WTC11 (cell line): ENCODE results near the gene ZNF581. TPM values are rescaled to one million over a fixed set of nuclear protein-coding genes. Genes with fewer than 3 reads are reported as not detected.

ENCODE experiments used
- AFF4 ChIP-seq: sonication (generic); formaldehyde crosslinking; IDR thresholded peaks from 2 replicates; pipeline ENCODE4 v1.8.1; 2023; ENCODE audit warnings: mild to moderate bottlenecking, missing genetic modification reagents, borderline replicate concordance
- AR ChIP-seq: fragments of 250-450 bp; sonication (Bioruptor Pico); IDR thresholded peaks from 2 replicates; pipeline ENCODE4 v1.9.0; 2021; ENCODE audit warnings: mild to moderate bottlenecking
- ATF6 ChIP-seq: sonication (generic); formaldehyde crosslinking; IDR thresholded peaks from 2 replicates; pipeline ENCODE4 v1.8.1; 2023; ENCODE audit warnings: mild to moderate bottlenecking, missing genetic modification reagents
- CREB1 ChIP-seq: sonication (generic); formaldehyde crosslinking; IDR thresholded peaks from 2 replicates; pipeline ENCODE4 v1.8.0; 2023; ENCODE audit warnings: mild to moderate bottlenecking, missing genetic modification reagents
- E2F4 ChIP-seq: sonication (generic); formaldehyde crosslinking; IDR thresholded peaks from 2 replicates; pipeline ENCODE4 v1.8.1; 2022; ENCODE audit warnings: low read depth, mild to moderate bottlenecking, moderate library complexity, missing genetic modification reagents, borderline replicate concordance
- ELF4 ChIP-seq: sonication (generic); formaldehyde crosslinking; IDR thresholded peaks from 2 replicates; pipeline ENCODE4 v1.8.1; 2022; ENCODE audit warnings: low read depth, mild to moderate bottlenecking, moderate library complexity, missing genetic modification reagents
- ERG ChIP-seq: fragments of 250-450 bp; sonication (Bioruptor Pico); IDR thresholded peaks from 2 replicates; pipeline ENCODE4 v1.8.0; 2021; ENCODE audit warnings: mild to moderate bottlenecking
- FOXJ3 ChIP-seq: sonication (generic); formaldehyde crosslinking; IDR thresholded peaks from 2 replicates; pipeline ENCODE4 v1.9.0; 2021; ENCODE audit warnings: missing genetic modification reagents, mild to moderate bottlenecking, borderline replicate concordance
- IRF2 ChIP-seq: sonication (generic); formaldehyde crosslinking; IDR thresholded peaks from 2 replicates; pipeline ENCODE4 v1.8.0; 2022; ENCODE audit warnings: low read depth, missing genetic modification reagents, borderline replicate concordance
- MXD4 ChIP-seq: fragments of 250-450 bp; sonication (Bioruptor Pico); IDR thresholded peaks from 2 replicates; pipeline ENCODE4 v1.8.0; 2021; ENCODE audit warnings: mild to moderate bottlenecking, moderate library complexity, borderline replicate concordance
- NFATC4 ChIP-seq: fragments of 250-450 bp; sonication (Bioruptor Pico); IDR thresholded peaks from 2 replicates; pipeline ENCODE4 v1.9.0; 2021; ENCODE audit warnings: mild to moderate bottlenecking
- NR3C1 ChIP-seq: sonication (generic); formaldehyde crosslinking; conservative IDR thresholded peaks from 2 replicates; pipeline ENCODE4 v1.8.1; 2023; ENCODE audit warnings: low read depth, mild to moderate bottlenecking, missing genetic modification reagents
- TEAD4 ChIP-seq: sonication (generic); formaldehyde crosslinking; IDR thresholded peaks from 2 replicates; pipeline ENCODE4 v1.8.0; 2022; ENCODE audit warnings: mild to moderate bottlenecking, missing genetic modification reagents
- ZBTB43 ChIP-seq: sonication (generic); formaldehyde crosslinking; IDR thresholded peaks from 2 replicates; pipeline ENCODE4 v1.8.1; 2023; ENCODE audit warnings: mild to moderate bottlenecking, missing genetic modification reagents
- ZNF232 ChIP-seq: sonication (generic); formaldehyde crosslinking; IDR thresholded peaks from 2 replicates; pipeline ENCODE4 v1.8.0; 2022; ENCODE audit warnings: mild to moderate bottlenecking, missing genetic modification reagents
- ZNF671 ChIP-seq: fragments of 250-450 bp; sonication (Bioruptor Pico); IDR thresholded peaks from 2 replicates; pipeline ENCODE4 v1.8.0; 2021; ENCODE audit warnings: mild to moderate bottlenecking
- total RNA-seq: library from RNA; stranded (reverse); gene quantifications from 3 replicates; pipeline ENCODE4 v1.2.3, GENCODE V29; 2021
- TF ChIP-seq, protein P1 (sequence below): fragments of 250-450 bp; sonication (Bioruptor Pico); IDR thresholded peaks from 2 replicates; pipeline ENCODE4 v1.9.0; 2021; ENCODE audit warnings: mild to moderate bottlenecking, borderline replicate concordance
- TF ChIP-seq, protein P2 (sequence below): fragments of 250-450 bp; sonication (Bioruptor Pico); conservative IDR thresholded peaks from 2 replicates; pipeline ENCODE4 v1.9.0; 2021; ENCODE audit warnings: mild to moderate bottlenecking
- TF ChIP-seq, protein P3 (sequence below): fragments of 250-450 bp; sonication (Bioruptor Pico); IDR thresholded peaks from 2 replicates; pipeline ENCODE4 v1.9.0; 2021; ENCODE audit warnings: mild to moderate bottlenecking

Gene ZNF581
- total RNA-seq, 1 experiment from 2014 or later: 100 TPM

DNA sequence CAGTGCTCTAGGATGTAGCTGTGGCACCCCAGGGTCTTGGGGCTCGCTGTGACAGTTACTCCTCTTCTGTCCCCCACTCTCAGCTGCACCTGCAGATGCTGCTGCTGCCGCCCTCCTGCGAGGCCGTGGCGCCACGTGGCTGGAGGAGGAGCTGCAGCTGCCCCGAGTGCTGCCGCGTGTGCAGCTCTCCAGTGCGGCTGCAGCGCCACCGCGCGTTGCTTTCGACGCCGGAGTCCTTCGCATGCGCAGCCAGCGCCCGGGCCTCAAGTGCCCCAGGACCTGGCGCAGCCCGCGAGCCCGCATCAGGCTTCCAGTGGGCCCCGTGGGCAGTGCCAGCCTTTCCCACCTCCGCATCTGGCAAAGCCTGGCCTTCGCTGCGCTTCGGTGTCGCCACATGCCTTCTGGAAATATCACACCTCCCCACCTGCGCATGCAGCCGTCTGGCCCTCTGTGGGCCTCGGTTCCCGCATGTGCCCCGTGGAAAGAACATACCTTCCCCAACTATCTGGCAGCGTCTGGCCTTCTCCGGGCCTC lies 3.3 kb upstream of the ZNF581 start (continued):
- TF ChIP-seq ERG (no peak), AR (no peak), AFF4 (CRISPR knock-in tag) (no peak), ZNF671 (CRISPR knock-in tag) (no peak), ZNF232 (CRISPR knock-in tag) (peak; percentile 87), ELF4 (CRISPR knock-in tag) (no peak), FOXJ3 (no peak), CREB1 (CRISPR knock-in tag) (peak; percentile 89), ATF6 (CRISPR knock-in tag) (no peak), MXD4 (no peak), NFATC4 (CRISPR knock-in tag) (no peak), TEAD4 (CRISPR knock-in tag) (peak; percentile 94), E2F4 (CRISPR knock-in tag) (peak; percentile 77), IRF2 (CRISPR knock-in tag) (0 out of 2 replicates have a peak, but pooled peaks have one; percentile 78), NR3C1 (no peak), ZBTB43 (peak; percentile 89)
- TF ChIP-seq, protein P1, sequence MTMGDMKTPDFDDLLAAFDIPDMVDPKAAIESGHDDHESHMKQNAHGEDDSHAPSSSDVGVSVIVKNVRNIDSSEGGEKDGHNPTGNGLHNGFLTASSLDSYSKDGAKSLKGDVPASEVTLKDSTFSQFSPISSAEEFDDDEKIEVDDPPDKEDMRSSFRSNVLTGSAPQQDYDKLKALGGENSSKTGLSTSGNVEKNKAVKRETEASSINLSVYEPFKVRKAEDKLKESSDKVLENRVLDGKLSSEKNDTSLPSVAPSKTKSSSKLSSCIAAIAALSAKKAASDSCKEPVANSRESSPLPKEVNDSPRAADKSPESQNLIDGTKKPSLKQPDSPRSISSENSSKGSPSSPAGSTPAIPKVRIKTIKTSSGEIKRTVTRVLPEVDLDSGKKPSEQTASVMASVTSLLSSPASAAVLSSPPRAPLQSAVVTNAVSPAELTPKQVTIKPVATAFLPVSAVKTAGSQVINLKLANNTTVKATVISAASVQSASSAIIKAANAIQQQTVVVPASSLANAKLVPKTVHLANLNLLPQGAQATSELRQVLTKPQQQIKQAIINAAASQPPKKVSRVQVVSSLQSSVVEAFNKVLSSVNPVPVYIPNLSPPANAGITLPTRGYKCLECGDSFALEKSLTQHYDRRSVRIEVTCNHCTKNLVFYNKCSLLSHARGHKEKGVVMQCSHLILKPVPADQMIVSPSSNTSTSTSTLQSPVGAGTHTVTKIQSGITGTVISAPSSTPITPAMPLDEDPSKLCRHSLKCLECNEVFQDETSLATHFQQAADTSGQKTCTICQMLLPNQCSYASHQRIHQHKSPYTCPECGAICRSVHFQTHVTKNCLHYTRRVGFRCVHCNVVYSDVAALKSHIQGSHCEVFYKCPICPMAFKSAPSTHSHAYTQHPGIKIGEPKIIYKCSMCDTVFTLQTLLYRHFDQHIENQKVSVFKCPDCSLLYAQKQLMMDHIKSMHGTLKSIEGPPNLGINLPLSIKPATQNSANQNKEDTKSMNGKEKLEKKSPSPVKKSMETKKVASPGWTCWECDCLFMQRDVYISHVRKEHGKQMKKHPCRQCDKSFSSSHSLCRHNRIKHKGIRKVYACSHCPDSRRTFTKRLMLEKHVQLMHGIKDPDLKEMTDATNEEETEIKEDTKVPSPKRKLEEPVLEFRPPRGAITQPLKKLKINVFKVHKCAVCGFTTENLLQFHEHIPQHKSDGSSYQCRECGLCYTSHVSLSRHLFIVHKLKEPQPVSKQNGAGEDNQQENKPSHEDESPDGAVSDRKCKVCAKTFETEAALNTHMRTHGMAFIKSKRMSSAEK (CRISPR knock-in tag): no peak
- TF ChIP-seq, protein P2, sequence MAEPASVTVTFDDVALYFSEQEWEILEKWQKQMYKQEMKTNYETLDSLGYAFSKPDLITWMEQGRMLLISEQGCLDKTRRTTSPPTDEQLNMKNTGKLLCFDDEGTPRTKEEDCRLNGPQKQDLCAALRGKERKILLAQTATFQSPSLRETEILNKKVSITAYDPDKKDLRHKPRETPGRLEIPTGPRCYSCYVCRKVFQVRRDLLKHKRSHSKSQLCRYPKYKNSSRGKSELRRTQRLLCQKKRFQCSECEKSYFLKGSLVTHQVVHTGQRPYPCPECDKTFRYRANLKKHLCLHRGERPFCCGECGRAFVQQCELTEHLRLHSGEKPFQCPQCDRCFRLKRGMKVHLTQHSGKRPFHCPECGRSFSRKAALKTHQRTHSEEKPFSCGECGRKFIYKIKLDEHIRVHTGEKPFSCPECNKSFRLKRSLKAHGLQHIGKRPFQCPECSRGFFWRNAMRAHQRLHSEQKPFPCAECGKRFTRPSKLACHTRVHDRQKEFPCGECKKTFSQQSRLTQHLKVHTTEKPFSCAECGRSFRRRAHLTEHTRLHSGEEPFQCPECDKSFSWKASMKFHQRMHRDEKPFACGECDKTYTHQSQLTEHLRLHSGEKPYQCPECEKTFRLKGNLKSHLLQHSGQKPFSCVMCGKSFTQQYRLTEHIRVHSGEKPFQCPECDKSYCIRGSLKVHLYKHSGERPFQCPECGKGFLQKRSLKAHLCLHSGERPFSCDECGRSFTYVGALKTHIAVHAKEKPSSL (CRISPR knock-in tag): no peak
- TF ChIP-seq, protein P3, sequence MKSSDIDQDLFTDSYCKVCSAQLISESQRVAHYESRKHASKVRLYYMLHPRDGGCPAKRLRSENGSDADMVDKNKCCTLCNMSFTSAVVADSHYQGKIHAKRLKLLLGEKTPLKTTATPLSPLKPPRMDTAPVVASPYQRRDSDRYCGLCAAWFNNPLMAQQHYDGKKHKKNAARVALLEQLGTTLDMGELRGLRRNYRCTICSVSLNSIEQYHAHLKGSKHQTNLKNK (CRISPR knock-in tag): no peak
